H1 (cell line): ENCODE measurements around the gene ARRDC2. TPM values are rescaled to one million over a fixed set of nuclear protein-coding genes. Genes with fewer than 3 reads are reported as not detected.

Experiments used
- CTCF ChIA-PET: fragments of 300-600 bp; sonication (Branson Sonifier 250); formaldehyde crosslinking; loops from one replicate; lab custom pipeline; 2021; ENCODE audit not compliant: partially characterized antibody; lab: Charles Lee
- POLR2A ChIA-PET: fragments of 300-600 bp; sonication (Branson Sonifier 250); formaldehyde crosslinking; loops from one replicate; lab custom pipeline; 2021; ENCODE audit warnings: inconsistent platforms; ENCODE audit not compliant: partially characterized antibody; lab: Charles Lee
- DNase-seq, 2 experiments: peaks; one replicate each; pipeline versions ENCODE4 v3.0.0 to v3.0.0-alpha.2; 2010 to 2022; ENCODE audit warnings: low spot score in 2 of 2, low read depth in 1 of 2, mixed read lengths in 1 of 2
- FAIRE-seq: peaks from 2 replicates; lab custom pipeline; 2011; peaks lifted over from hg19 to GRCh38; lab: Jason Lieb, UNC
- H2AFZ ChIP-seq: 2 replicates; pipeline ENCODE4 v1.8.1; 2012; ENCODE audit warnings: low read length, inconsistent platforms
- H2AK5ac ChIP-seq: 2 replicates; pipeline ENCODE4 v1.6.1; 2013; ENCODE audit warnings: low read depth, low read length
- H2BK120ac ChIP-seq: replicated peaks from 2 replicates; pipeline ENCODE3; 2013; ENCODE audit warnings: low read depth, low read length, inconsistent platforms
- H2BK12ac ChIP-seq: 2 replicates; pipeline ENCODE4 v1.6.1; 2013; ENCODE audit warnings: low read depth, low read length
- H2BK15ac ChIP-seq: 2 replicates; pipeline ENCODE4 v1.6.1; 2013; ENCODE audit warnings: low read length
- H2BK20ac ChIP-seq: 2 replicates; pipeline ENCODE4 v1.6.1; 2013; ENCODE audit warnings: low read length
- H2BK5ac ChIP-seq: 2 replicates; pipeline ENCODE4 v1.6.1; 2013; ENCODE audit warnings: low read depth, low read length
- H3K14ac ChIP-seq: 2 replicates; pipeline ENCODE4 v1.6.1; 2013; ENCODE audit warnings: inconsistent platforms; ENCODE audit not compliant: insufficient read length
- H3K18ac ChIP-seq: 2 replicates; pipeline ENCODE4 v1.6.1; 2013; ENCODE audit warnings: low read length; ENCODE audit errors: extremely low read depth
- H3K23ac ChIP-seq: 2 replicates; pipeline ENCODE4 v1.6.1; 2013; ENCODE audit warnings: inconsistent platforms; ENCODE audit not compliant: insufficient read length
- H3K23me2 ChIP-seq: 2 replicates; pipeline ENCODE4 v1.6.1; 2013; ENCODE audit warnings: low read depth, low read length
- H3K27ac ChIP-seq: 2 replicates; pipeline ENCODE4 v1.6.1; 2011; ENCODE audit warnings: low read depth, low read length, inconsistent platforms
- H3K27me3 ChIP-seq, 4 experiments: replicated peaks in 1 of 4; 1 replicate in 1 of 4; 2 replicates in 3 of 4; pipeline versions ENCODE4 v1.6.1 to v1.8.1; 2011 to 2013; ENCODE audit warnings: low read length in 3 of 4, mild to moderate bottlenecking in 3 of 4, inconsistent platforms in 2 of 4, mixed read lengths in 2 of 4, moderate library complexity in 1 of 4; ENCODE audit not compliant: control insufficient read depth in 3 of 4, insufficient read depth in 3 of 4; ENCODE audit errors: extremely low read depth in 1 of 4
- H3K36me3 ChIP-seq, 4 experiments: 2 replicates each; pipeline versions ENCODE4 v1.6.1 to v1.8.1; 2011 to 2013; ENCODE audit warnings: mild to moderate bottlenecking in 4 of 4, low read length in 3 of 4, moderate library complexity in 2 of 4, control low read depth in 1 of 4, inconsistent platforms in 1 of 4; ENCODE audit not compliant: insufficient read depth in 4 of 4, control insufficient read depth in 2 of 4
- H3K4ac ChIP-seq: replicated peaks from 2 replicates; pipeline ENCODE3; 2013; ENCODE audit warnings: low read length, low read depth, mixed read lengths, inconsistent platforms; ENCODE audit not compliant: insufficient read length
- H3K4me1 ChIP-seq, 4 experiments: replicated peaks in 1 of 4; 1 replicate in 1 of 4; 2 replicates in 3 of 4; pipeline versions ENCODE4 v1.6.1 to v1.8.1; 2011 to 2013; ENCODE audit warnings: low read length in 3 of 4, inconsistent platforms in 2 of 4, mixed read lengths in 1 of 4; ENCODE audit not compliant: insufficient read depth in 4 of 4, control insufficient read depth in 3 of 4
- H3K4me2 ChIP-seq, 2 experiments: 2 replicates each; pipeline versions ENCODE4 v1.6.1 to v1.8.1; 2011 to 2013; ENCODE audit warnings: low read depth in 2 of 2, low read length in 2 of 2, control low read depth in 1 of 2, inconsistent platforms in 1 of 2, mild to moderate bottlenecking in 1 of 2; ENCODE audit not compliant: insufficient read depth in 1 of 2
- H3K4me3 ChIP-seq, 4 experiments: fragments of 200-600, 300-600 bp in 1 of 4; sonication (generic), shearing (Covaris generic), sonication (Bioruptor Twin) in 1 of 4; 2 replicates each; pipeline versions ENCODE4 v1.5.1 to v1.8.1; 2011 to 2016; ENCODE audit warnings: low read length in 4 of 4, low read depth in 3 of 4, control low read depth in 2 of 4, inconsistent platforms in 2 of 4, mild to moderate bottlenecking in 2 of 4, mixed read lengths in 1 of 4, moderate library complexity in 1 of 4; ENCODE audit not compliant: insufficient read depth in 2 of 4; ENCODE audit errors: extremely low read depth in 1 of 4
- H3K56ac ChIP-seq: replicated peaks from 2 replicates; pipeline ENCODE3; 2013; ENCODE audit warnings: low read depth, mild to moderate bottlenecking, mixed read lengths, low read length, inconsistent platforms; ENCODE audit not compliant: insufficient read length
- H3K79me1 ChIP-seq: 2 replicates; pipeline ENCODE4 v1.6.1; 2013; ENCODE audit warnings: low read depth, low read length, control low read depth
- H3K79me2 ChIP-seq, 2 experiments: 2 replicates each; pipeline versions ENCODE4 v1.6.1 to v1.8.1; 2012 to 2013; ENCODE audit warnings: low read length in 2 of 2, mild to moderate bottlenecking in 2 of 2, inconsistent platforms in 1 of 2; ENCODE audit not compliant: insufficient read depth in 2 of 2, control insufficient read depth in 1 of 2
- H3K9ac ChIP-seq, 4 experiments: replicated peaks in 1 of 4; 1 replicate in 1 of 4; 2 replicates in 3 of 4; pipeline versions ENCODE4 v1.6.1 to v1.8.1; 2011 to 2013; ENCODE audit warnings: low read depth in 3 of 4, low read length in 3 of 4, control low read depth in 2 of 4, mild to moderate bottlenecking in 2 of 4, moderate library complexity in 2 of 4, inconsistent platforms in 1 of 4; ENCODE audit errors: extremely low read depth in 1 of 4
- H3K9me3 ChIP-seq, 2 experiments: 2 replicates each; pipeline versions ENCODE4 v1.6.1 to v1.8.1; 2012 to 2013; ENCODE audit warnings: mild to moderate bottlenecking in 2 of 2, moderate library complexity in 2 of 2, control low read depth in 1 of 2, inconsistent platforms in 1 of 2, low read depth in 1 of 2, low read length in 1 of 2, mixed read lengths in 1 of 2; ENCODE audit not compliant: insufficient read depth in 2 of 2
- H4K20me1 ChIP-seq, 2 experiments: replicated peaks in 1 of 2; 2 replicates each; pipeline versions ENCODE3 to v1.8.1; 2011 to 2013; ENCODE audit warnings: inconsistent platforms in 2 of 2, low read length in 2 of 2, mild to moderate bottlenecking in 1 of 2; ENCODE audit not compliant: insufficient read depth in 2 of 2, control insufficient read depth in 1 of 2
- H4K5ac ChIP-seq: 2 replicates; pipeline ENCODE4 v1.6.1; 2013; ENCODE audit warnings: low read length, low read depth, mixed read lengths, inconsistent platforms; ENCODE audit not compliant: insufficient read length
- H4K8ac ChIP-seq: 2 replicates; pipeline ENCODE4 v1.8.0; 2013; ENCODE audit warnings: mild to moderate bottlenecking, moderate library complexity, low read length, inconsistent platforms; ENCODE audit not compliant: insufficient read depth; ENCODE audit errors: extremely low read depth
- H4K91ac ChIP-seq: replicated peaks from 2 replicates; pipeline ENCODE3; 2013; ENCODE audit warnings: low read length, mixed read lengths, inconsistent platforms; ENCODE audit not compliant: insufficient read length
- BACH1 ChIP-seq: IDR thresholded peaks from 2 replicates; pipeline ENCODE4 v1.6.1; 2012; ENCODE audit warnings: low read length, improper control_type of control experiment
- CBX8 ChIP-seq: fragments of 300-800, 300-1000 bp; sonication (generic); IDR thresholded peaks from 2 replicates; pipeline ENCODE4 v1.7.1; 2016; ENCODE audit warnings: low read depth, low read length, borderline replicate concordance
- GTF2F1 ChIP-seq: IDR thresholded peaks from 2 replicates; pipeline ENCODE4 v1.6.1; 2012; ENCODE audit warnings: low read depth, low read length, improper control_type of control experiment, borderline replicate concordance
- KDM1A ChIP-seq: fragments of 200-600, 300-600 bp; sonication (generic); IDR thresholded peaks from 2 replicates; pipeline ENCODE4 v1.7.1; 2016; ENCODE audit warnings: mild to moderate bottlenecking, low read length, borderline replicate concordance
- MAX ChIP-seq: IDR thresholded peaks from 2 replicates; pipeline ENCODE4 v1.6.1; 2012; ENCODE audit warnings: inconsistent platforms
- NRF1 ChIP-seq: IDR thresholded peaks from 2 replicates; pipeline ENCODE4 v1.6.1; 2011; ENCODE audit warnings: mild to moderate bottlenecking, low read depth, low read length, improper control_type of control experiment
- PHF8 ChIP-seq: fragments of 200-600 bp; sonication (generic); conservative IDR thresholded peaks from 2 replicates; pipeline ENCODE4 v1.7.1; 2012; ENCODE audit warnings: low read depth, mild to moderate bottlenecking, inconsistent platforms, low read length, moderate library complexity
- RBBP5 ChIP-seq: IDR thresholded peaks from 2 replicates; pipeline ENCODE4 v1.7.1; 2012; ENCODE audit warnings: low read depth, mild to moderate bottlenecking, inconsistent platforms, low read length, moderate library complexity, borderline replicate concordance
- SIN3A ChIP-seq, 2 experiments: IDR thresholded peaks in 1 of 2; conservative IDR thresholded peaks in 1 of 2; 2 replicates each; pipeline ENCODE4 v1.6.1; 2011 to 2012; ENCODE audit warnings: low read length in 2 of 2, improper control_type of control experiment in 1 of 2, low read depth in 1 of 2, mild to moderate bottlenecking in 1 of 2
- SIRT6 ChIP-seq: IDR thresholded peaks from one replicate; pipeline ENCODE4 v1.7.1; 2012; ENCODE audit warnings: low read length, inconsistent platforms
- SIX5 ChIP-seq: IDR thresholded peaks from 2 replicates; pipeline ENCODE4 v1.6.1; 2011; ENCODE audit warnings: mild to moderate bottlenecking, low read depth, low read length
- SP1 ChIP-seq: IDR thresholded peaks from 2 replicates; pipeline ENCODE4 v1.6.1; 2011; ENCODE audit warnings: low read depth, low read length
- TAF1 ChIP-seq: IDR thresholded peaks from 2 replicates; pipeline ENCODE4 v1.6.1; 2011; ENCODE audit warnings: mild to moderate bottlenecking, low read depth, low read length
- TCF12 ChIP-seq: IDR thresholded peaks from 2 replicates; pipeline ENCODE4 v1.6.1; 2011; ENCODE audit warnings: low read depth, mild to moderate bottlenecking, low read length
- WGBS, 2 experiments: shearing (Covaris generic) in 1 of 2; methylation state at CpG; one replicate each; pipeline versions ENCODE4 v1.1.6 to v1.1.7; 2013 to 2015; ENCODE audit warnings: low lambda C conversion rate in 2 of 2, mixed read lengths in 2 of 2, inconsistent platforms in 1 of 2, low coverage in 1 of 2, missing lambda C conversion rate in 1 of 2; ENCODE audit not compliant: insufficient replicate concordance in 2 of 2, insufficient coverage in 1 of 2, insufficient read length in 1 of 2; ENCODE audit errors: extremely low coverage in 1 of 2, missing lambda C conversion rate in 1 of 2; 5-methylcytosine and 5-hydroxymethylcytosine counted together
- polyA plus RNA-seq, 7 experiments: library from polyadenylated mRNA; depleted of rRNA in 3 of 7; stranded (reverse) in 5 of 7; unstranded in 2 of 7; fragments of >200 nt in 5 of 7; fragments of 200-250 nt in 2 of 7; gene quantifications; 1 replicate in 5 of 7; 2 replicates in 1 of 7; 4 replicates in 1 of 7; pipeline versions ENCODE4 v1.2.1 to v1.2.3, GENCODE V29; 2011 to 2013; ENCODE audit warnings: missing spikeins in 2 of 7, mixed read lengths in 2 of 7
- total RNA-seq: library from RNA; stranded (reverse); fragmentation: NEBNext Ultra II Directional; extraction: Animal tissue kit (Norgen Biotek cat#: 25700); gene quantifications from 2 replicates; pipeline ENCODE4 v1.2.1, GENCODE V29; 2021

ARRDC2 gene
- total and polyA plus RNA-seq, 2 of the 8 experiments (the other 6 are each of a cell fraction or from before 2014, with no cell fraction given) = 5.4 to 6.9 TPM

GRCh38 chr19:18062028-18062427, 54.1 kb downstream of the ARRDC2 start:
- H2AFZ ChIP-seq = no peak overlapping the region
- no peak overlapping the region for H2BK12ac ChIP-seq
- H3K23ac ChIP-seq = no peak overlapping the region
- H4K20me1 ChIP-seq = no peaks in the 10 kb centered on the region
- H3K18ac ChIP-seq = no peak overlapping the region; the same call in 1 of the 2 replicates
- WGBS, 2 experiments = 73% methylated on average over 8 of the region's 8 CpGs; no CpG with 5 or more reads in 1 of the 2 experiments
- H3K36me3 ChIP-seq = no peaks in the 10 kb centered on the region
- H3K4ac ChIP-seq = no peak overlapping the region
- H3K27ac ChIP-seq = no peak overlapping the region
- H3K23me2 ChIP-seq = peaks cover 2% of the 10 kb centered on the region; the same call in 1 of the 2 replicates
- H3K14ac ChIP-seq = no peak overlapping the region
- H2BK5ac ChIP-seq = no peak overlapping the region
- H2BK15ac ChIP-seq = no peak overlapping the region
- H3K9me3 ChIP-seq = no peaks in the 10 kb centered on the region
- H3K27me3 ChIP-seq = no peaks in the 10 kb centered on the region
- ChIA-PET CTCF (interaction anchor here (0.8 to 3.2 kb wide), 11 partner anchors 8 to 229 kb away, joined by 3 to 14 read pairs (median 4); partner anchors contain the start of genes ARRDC2 and IL12RB1), POLR2A (interaction anchor here (0.5 to 0.7 kb wide), 2 partner anchors 288 to 511 kb away, joined by 3 read pairs; no protein-coding TSS in a partner anchor)
- no peak overlapping the region for H2AK5ac ChIP-seq
- H3K79me2 ChIP-seq = no peaks in the 10 kb centered on the region
- no peak overlapping the region for H3K4me3 ChIP-seq
- FAIRE-seq (no peak), DNase-seq (no peak)
- H3K4me2 ChIP-seq = no peak overlapping the region
- H4K5ac ChIP-seq = no peak overlapping the region
- H2BK20ac ChIP-seq = no peak overlapping the region
- H3K4me1 ChIP-seq = no peaks in the 10 kb centered on the region
- no peaks in the 10 kb centered on the region for H3K79me1 ChIP-seq
- H3K9ac ChIP-seq = no peak overlapping the region
- H3K56ac ChIP-seq = no peak overlapping the region
- no peak overlapping the region for H4K8ac ChIP-seq
- no peak overlapping the region for H2BK120ac ChIP-seq
- H4K91ac ChIP-seq = no peak overlapping the region
- TF ChIP-seq BACH1 (no peak), CBX8 (no peak), SP1 (no peak), RBBP5 (no peak), GTF2F1 (no peak), KDM1A (no peak), TAF1 (no peak), PHF8 (no peak), TCF12 (no peak), MAX (no peak), SIRT6 (no peak), NRF1 (no peak), SIN3A (conservative IDR thresholded peaks at IDR 0.05 in 1 of 2, IDR thresholded peaks at IDR 0.05 in 1 of 2; ENCODE audit: low read depth in 1 of 2, low read length in 2 of 2) (no peak), SIX5 (no peak)
